HepG2 (cell line): ENCODE results near the gene SLC66A3. TPM values are rescaled to one million over a fixed set of nuclear protein-coding genes. Genes with fewer than 3 reads are reported as not detected.
A peak's percentile ranks its signal among the peaks of the same experiment; 100 is the strongest.

Source experiments
- ATAC-seq: fragments of 200-7000 bp; cut with Tn5 transposase; 3 replicates; pipeline ENCODE4 v1.9.1; 2020; ENCODE audit warnings: mild to moderate bottlenecking, moderate library complexity
- BruUV-seq: library from RNA; stranded (reverse); fragments of 400-500 nt; replicated peaks from 2 replicates; lab custom pipeline; 2021; lab: Mats Ljungman, UMichigan
- CTCF ChIA-PET: fragments of 300-600 bp; formaldehyde crosslinking; extraction: SDS; loops from one replicate; lab custom pipeline; 2021; ENCODE audit warnings: low total read pairs, inconsistent platforms, low intra/inter-chr PET ratio; lab: Yijun Ruan, JAX
- POLR2A ChIA-PET: fragments of 350-600 bp; sonication (Branson Sonifier 250); formaldehyde crosslinking; loops from one replicate; lab custom pipeline; 2020; ENCODE audit warnings: antibody characterized with exemption, inconsistent platforms; lab: Yijun Ruan, JAX
- DNase-seq: peaks from one replicate; pipeline ENCODE4 v3.0.0-alpha.2; 2015; ENCODE audit warnings: low spot score
- FAIRE-seq: peaks from 3 replicates; lab custom pipeline; 2011; peaks lifted over from hg19 to GRCh38; lab: Jason Lieb, UNC
- H2AFZ ChIP-seq: one replicate; pipeline ENCODE4 v1.6.1; 2011; ENCODE audit warnings: low read length, inconsistent platforms
- H3K27ac ChIP-seq: fragments of 300-600 bp; 3 replicates; pipeline ENCODE4 v1.8.0; 2011; ENCODE audit warnings: mixed run types, mild to moderate bottlenecking, mixed read lengths, low read length, inconsistent platforms; ENCODE audit not compliant: insufficient read depth; ENCODE audit errors: extremely low read length
- H3K27me3 ChIP-seq, 2 experiments: fragments of 200-600 bp in 1 of 2; 2 replicates in 1 of 2; 3 replicates in 1 of 2; pipeline versions ENCODE4 v1.6.0 to v1.8.0; 2011; ENCODE audit warnings: low read length in 2 of 2, mild to moderate bottlenecking in 2 of 2, moderate library complexity in 2 of 2, inconsistent platforms in 1 of 2; ENCODE audit not compliant: insufficient read depth in 2 of 2, control insufficient read depth in 1 of 2
- H3K36me3 ChIP-seq, 2 experiments: fragments of 200-600 bp in 1 of 2; replicated peaks in 1 of 2; 2 replicates in 1 of 2; 3 replicates in 1 of 2; pipeline versions ENCODE4 v1.5.1 to v1.8.0; 2011; ENCODE audit warnings: low read length in 2 of 2, inconsistent platforms in 1 of 2; ENCODE audit not compliant: insufficient read depth in 2 of 2, control insufficient read depth in 1 of 2
- H3K4me1 ChIP-seq: 2 replicates; pipeline ENCODE4 v1.5.1; 2012; ENCODE audit warnings: low read length, inconsistent platforms; ENCODE audit not compliant: insufficient read depth
- H3K4me2 ChIP-seq: 2 replicates; pipeline ENCODE4 v1.6.0; 2011; ENCODE audit warnings: low read depth, low read length, inconsistent platforms
- H3K4me3 ChIP-seq, 3 experiments: fragments of 200-600 bp in 1 of 3; sonication (generic), shearing (Covaris generic) in 1 of 3; replicated peaks in 1 of 3; 2 replicates each; pipeline ENCODE4 v1.5.1; 2011 to 2016; ENCODE audit warnings: low read length in 3 of 3, inconsistent platforms in 2 of 3, low read depth in 2 of 3, mild to moderate bottlenecking in 2 of 3, control low read depth in 1 of 3, mixed read lengths in 1 of 3; ENCODE audit not compliant: insufficient read depth in 1 of 3
- H3K79me2 ChIP-seq: one replicate; pipeline ENCODE4 v1.6.1; 2011; ENCODE audit warnings: low read length, inconsistent platforms; ENCODE audit not compliant: insufficient read depth
- H3K9ac ChIP-seq: 2 replicates; pipeline ENCODE4 v1.6.0; 2011; ENCODE audit warnings: mild to moderate bottlenecking, low read depth, low read length, inconsistent platforms; ENCODE audit not compliant: insufficient read depth
- H3K9me3 ChIP-seq: 2 replicates; pipeline ENCODE4 v1.5.1; 2012; ENCODE audit warnings: mild to moderate bottlenecking, low read length
- H4K20me1 ChIP-seq: 2 replicates; pipeline ENCODE4 v1.6.0; 2011; ENCODE audit warnings: inconsistent platforms, mild to moderate bottlenecking, low read length, moderate library complexity; ENCODE audit not compliant: insufficient read depth
- JUND ChIP-seq: sonication (generic); formaldehyde crosslinking; IDR thresholded peaks from 2 replicates; pipeline ENCODE4 v1.8.0; 2022; ENCODE audit warnings: mild to moderate bottlenecking, missing genetic modification reagents
- NFYB ChIP-seq: sonication (generic); formaldehyde crosslinking; IDR thresholded peaks from 2 replicates; pipeline ENCODE4 v1.4.0; 2020; ENCODE audit warnings: missing genetic modification reagents
- RBAK ChIP-seq: sonication (generic); formaldehyde crosslinking; IDR thresholded peaks from 2 replicates; pipeline ENCODE4 v1.5.1; 2020; ENCODE audit warnings: mild to moderate bottlenecking, missing genetic modification reagents
- ZNF629 ChIP-seq: sonication (generic); formaldehyde crosslinking; conservative IDR thresholded peaks from 2 replicates; pipeline ENCODE4 v1.5.0; 2020; ENCODE audit warnings: missing genetic modification reagents
- ZNF768 ChIP-seq: sonication (generic); formaldehyde crosslinking; IDR thresholded peaks from 2 replicates; pipeline ENCODE4 v1.4.0; 2020; ENCODE audit warnings: missing genetic modification reagents
- WGBS: methylation state at CpG from one replicate; pipeline ENCODE4 v1.1.6; 2017; ENCODE audit warnings: low lambda C conversion rate; 5-methylcytosine and 5-hydroxymethylcytosine counted together
- in situ Hi-C: cut with HindIII; loops from 2 replicates; pipeline ENCODE4 v1.10.0; 2017; ENCODE audit warnings: low pct_unique_long_range_greater_than_20kb; ENCODE audit not compliant: extremely low pct_ligation_motif_present
- intact Hi-C: fragments of 100-400 bp; cut with micrococcal nuclease; formaldehyde crosslinking; loops from one replicate; pipeline ENCODE4 v1.10.0; 2022; ENCODE audit not compliant: unreplicated experiment
- polyA plus RNA-seq, 8 experiments: library from polyadenylated mRNA; depleted of rRNA in 3 of 8; stranded (reverse) in 7 of 8; unstranded in 1 of 8; fragments of >200 nt; fragmentation: Illumina TruSeq in 4 of 8; extraction: Trizol in 4 of 8; gene quantifications; 2 replicates each; pipeline versions ENCODE4 v1.2.1 to v1.2.3, GENCODE V29; 2011 to 2016; ENCODE audit warnings: low read depth in 4 of 8, missing spikeins in 1 of 8, mixed read lengths in 1 of 8; ENCODE audit not compliant: insufficient read depth in 1 of 8
- total RNA-seq, 5 experiments: library from RNA; depleted of rRNA; stranded (reverse); fragments of >200 nt; fragmentation: Illumina TruSeq; extraction: Trizol; gene quantifications; 2 replicates each; pipeline ENCODE4 v1.2.3, GENCODE V29; 2016; ENCODE audit warnings: low read depth in 1 of 5

Gene SLC66A3
- total and polyA plus RNA-seq, 2 of the 13 experiments (the other 11 are each of a cell fraction or from before 2014, with no cell fraction given), result 2.2 to 3.7 TPM

DNA sequence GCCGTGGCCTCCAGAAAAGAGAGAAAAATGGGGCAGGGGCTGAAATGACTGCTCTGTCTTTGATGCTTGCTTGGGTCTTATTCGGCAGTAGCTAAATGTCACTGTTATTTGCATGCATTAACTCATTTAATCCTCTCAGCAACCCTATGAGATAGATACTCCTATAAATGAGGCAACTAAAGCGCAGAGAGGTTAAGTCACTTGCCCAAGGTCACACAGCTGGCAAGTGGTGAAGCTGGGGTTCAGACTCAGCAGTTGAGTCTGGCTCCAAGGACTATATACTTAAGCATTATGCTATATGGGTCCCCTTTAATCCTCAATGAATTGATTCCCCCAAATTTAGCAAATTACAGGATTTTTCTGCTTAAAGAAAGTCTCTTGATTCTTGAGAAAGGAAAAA is 9.2 kb upstream of the SLC66A3 start:
- FAIRE-seq (no peak), ATAC-seq (no peak), DNase-seq (no peak)
- Histone ChIP-seq H4K20me1 (no peaks in the 10 kb centered on the region), H3K79me2 (no peaks in the 10 kb centered on the region), H3K27ac (no peak overlapping the region), H3K9me3 (no peaks in the 10 kb centered on the region), H3K27me3 (peaks cover 9 to 55% of the 10 kb centered on the region in 2 experiments; a peak in 4 of 5 replicates), H3K4me2 (no peak overlapping the region), H3K9ac (no peak overlapping the region), H2AFZ (no peak overlapping the region), H3K4me1 (no peaks in the 10 kb centered on the region), H3K36me3 (no peaks in the 10 kb centered on the region), H3K4me3 (no peak overlapping the region)
- POLR2A ChIA-PET, result no interaction called here
- 52% methylated on average over 3 of the region's 3 CpGs for WGBS
- TF ChIP-seq ZNF629 (no peak), JUND (CRISPR knock-in tag) (no peak), ZNF768 (CRISPR knock-in tag) (peak; percentile 52; the same call in 1 of the 2 replicates)
- CTCF ChIA-PET, result no interaction called here
- intact Hi-C loops (no loop called here), in situ Hi-C loops (no loop called here)
- no TSS peak for BruUV-seq

DNA sequence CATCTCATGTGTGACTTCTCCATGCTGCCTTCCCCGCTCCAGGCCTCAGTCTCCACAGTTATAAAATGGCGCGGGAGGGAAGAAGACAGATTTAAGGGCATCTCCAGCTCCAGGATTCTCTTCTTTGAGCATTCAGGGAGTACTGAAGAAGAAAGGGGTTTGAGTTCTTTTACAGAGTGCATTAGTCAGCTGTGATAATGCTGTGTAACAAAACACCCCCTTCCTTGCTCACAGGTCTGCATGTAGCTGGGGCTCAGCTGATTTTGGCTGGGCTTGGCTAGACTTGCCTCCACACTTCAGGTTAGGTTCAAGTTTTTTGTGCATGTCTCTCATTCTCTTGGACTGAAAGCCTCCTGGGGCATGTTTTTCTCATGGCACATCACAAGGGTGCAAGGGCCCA is 8.0 kb upstream of the SLC66A3 start:
- 7% methylated on average over 3 of the region's 3 CpGs for WGBS
- FAIRE-seq, result no peak
- intact Hi-C loops, result no loop called here
- Histone ChIP-seq H4K20me1 (no peaks in the 10 kb centered on the region), H3K27ac (no peak overlapping the region), H3K9ac (no peak overlapping the region), H3K36me3 (no peaks in the 10 kb centered on the region), H3K9me3 (no peaks in the 10 kb centered on the region), H3K4me1 (peaks cover 9% of the 10 kb centered on the region), H3K4me3 (no peak overlapping the region), H3K27me3 (peaks cover 7 to 62% of the 10 kb centered on the region in 2 experiments; a peak in 4 of 5 replicates), H2AFZ (no peak overlapping the region), H3K79me2 (no peaks in the 10 kb centered on the region), H3K4me2 (no peak overlapping the region)
- no peak for ATAC-seq
- no peak for DNase-seq
- in situ Hi-C loops, result no loop called here
- TF ChIP-seq NFYB (CRISPR knock-in tag) (no peak), RBAK (CRISPR knock-in tag) (peak; percentile 96)
- CTCF ChIA-PET, result no interaction called here
- POLR2A ChIA-PET, result no interaction called here
- BruUV-seq, result no TSS peak
